A673 (cell line): ENCODE data around the gene GABRR1. TPM values are rescaled to one million over a fixed set of nuclear protein-coding genes. Genes with fewer than 3 reads are reported as not detected.

Experiments
- BruUV-seq: library from RNA; stranded (reverse); fragments of 400-500 nt; replicated peaks from 2 replicates; lab custom pipeline; 2021; lab: Mats Ljungman, UMichigan
- CTCF ChIA-PET: fragments of 300-600 bp; sonication (Branson Sonifier 250); formaldehyde crosslinking; loops from one replicate; lab custom pipeline; 2022; ENCODE audit warnings: antibody characterized with exemption; lab: Charles Lee
- POLR2A ChIA-PET: fragments of 300-600 bp; sonication (Branson Sonifier 250); formaldehyde crosslinking; loops from one replicate; lab custom pipeline; 2022; ENCODE audit warnings: antibody characterized with exemption; ENCODE audit not compliant: low non-redundant PET; lab: Charles Lee
- DNase-seq: peaks from one replicate; pipeline ENCODE4 v3.0.0-alpha.2; 2015; ENCODE audit warnings: low spot score
- H3K27ac ChIP-seq: fragments of 200-600 bp; sonication (generic); 2 replicates; pipeline ENCODE4 v1.5.1; 2016; ENCODE audit warnings: mixed run types, low read depth, mild to moderate bottlenecking, mixed read lengths, antibody characterized with exemption, low read length; ENCODE audit not compliant: poor library complexity, severe bottlenecking
- H3K27me3 ChIP-seq: fragments of 200-600 bp; sonication (generic); replicated peaks from 2 replicates; pipeline ENCODE4 v1.6.1; 2017; ENCODE audit warnings: mixed run types, low read depth, mild to moderate bottlenecking, mixed read lengths, antibody characterized with exemption, low read length; ENCODE audit not compliant: insufficient read depth, poor library complexity
- H3K36me3 ChIP-seq: fragments of 200-600 bp; sonication (generic); 2 replicates; pipeline ENCODE4 v1.6.1; 2016; ENCODE audit warnings: mixed run types, mild to moderate bottlenecking, mixed read lengths, antibody characterized with exemption, low read length; ENCODE audit not compliant: insufficient read depth, poor library complexity, severe bottlenecking
- H3K4me1 ChIP-seq: fragments of 200-600 bp; sonication (generic); 2 replicates; pipeline ENCODE4 v1.6.1; 2017; ENCODE audit warnings: mixed run types, mild to moderate bottlenecking, mixed read lengths, antibody characterized with exemption, low read length; ENCODE audit not compliant: insufficient read depth, poor library complexity, severe bottlenecking
- H3K4me3 ChIP-seq: fragments of 200-600 bp; sonication (generic); 2 replicates; pipeline ENCODE4 v1.5.1; 2016; ENCODE audit warnings: low read depth, mixed run types, mild to moderate bottlenecking, mixed read lengths, low read length; ENCODE audit not compliant: poor library complexity, severe bottlenecking
- H3K9me3 ChIP-seq: fragments of 200-600 bp; sonication (generic); 2 replicates; pipeline ENCODE4 v1.6.1; 2016; ENCODE audit warnings: mixed run types, low read depth, mild to moderate bottlenecking, mixed read lengths, antibody characterized with exemption, low read length; ENCODE audit not compliant: poor library complexity, severe bottlenecking
- CTCF ChIP-seq: fragments of 300-800, 200-600 bp; sonication (generic); conservative IDR thresholded peaks from 2 replicates; pipeline ENCODE4 v1.5.1; 2017; ENCODE audit warnings: low read depth, mild to moderate bottlenecking, antibody characterized with exemption, low read length, moderate library complexity, mixed read lengths
- EZH2 ChIP-seq: fragments of 200-600 bp; sonication (generic); IDR thresholded peaks from 2 replicates; pipeline ENCODE4 v1.6.1; 2017; ENCODE audit warnings: borderline replicate concordance, low read depth, mild to moderate bottlenecking, mixed read lengths, antibody characterized with exemption, low read length; ENCODE audit not compliant: poor library complexity, severe bottlenecking
- intact Hi-C: fragments of 100-400 bp; cut with micrococcal nuclease; formaldehyde crosslinking; loops from one replicate; pipeline ENCODE4 v1.10.0; 2022; ENCODE audit not compliant: unreplicated experiment
- total RNA-seq: library from RNA; stranded (reverse); gene quantifications from 2 replicates; pipeline ENCODE4 v1.2.3, GENCODE V29; 2021

GABRR1 gene
- total RNA-seq, 1 experiment from 2014 or later = 0.67 TPM

GRCh38 chr6:89204096-89204495 is 13.1 kb downstream of the GABRR1 start:
- no peak for TF ChIP-seq EZH2
- H3K4me3 ChIP-seq = no peak overlapping the region
- ChIA-PET CTCF (no interaction called here), POLR2A (no interaction called here)
- H3K9me3 ChIP-seq = no peaks in the 10 kb centered on the region
- H3K4me1 ChIP-seq = no peaks in the 10 kb centered on the region
- DNase-seq = no peak
- H3K27me3 ChIP-seq = no peaks in the 10 kb centered on the region
- no TSS peak for BruUV-seq
- intact Hi-C loops = no loop called here
- H3K27ac ChIP-seq = no peak overlapping the region
- H3K36me3 ChIP-seq = no peaks in the 10 kb centered on the region

- Histone ChIP-seq H3K27ac (no peak overlapping the region), H3K4me3 (no peak overlapping the region), H3K27me3 (no peaks in the 10 kb centered on the region), H3K9me3 (no peaks in the 10 kb centered on the region), H3K4me1 (no peaks in the 10 kb centered on the region), H3K36me3 (no peaks in the 10 kb centered on the region)
- no peak for TF ChIP-seq CTCF
- TF ChIP-seq EZH2 = no peak
- DNase-seq = no peak
- ChIA-PET CTCF (no interaction called here), POLR2A (interaction anchor here (0.7 kb wide), 1 partner anchor 42 kb away, joined by 8 read pairs; no protein-coding TSS in a partner anchor)
- intact Hi-C loops = no loop called here
- no TSS peak for BruUV-seq
Observed at GRCh38 chr6:89200706-89201215, 16.4 kb downstream of the GABRR1 start.

- TF ChIP-seq CTCF = no peak
- TF ChIP-seq EZH2 = no peak
- Histone ChIP-seq H3K4me1 (no peaks in the 10 kb centered on the region), H3K36me3 (no peaks in the 10 kb centered on the region), H3K27ac (no peak overlapping the region), H3K4me3 (no peak overlapping the region), H3K9me3 (peaks cover 4% of the 10 kb centered on the region), H3K27me3 (no peaks in the 10 kb centered on the region)
- no peak for DNase-seq
- POLR2A ChIA-PET = no interaction called here
- no TSS peak for BruUV-seq
- intact Hi-C loops = no loop called here
- CTCF ChIA-PET = no interaction called here
Observed at GRCh38 chr6:89199579-89199978, 17.6 kb downstream of the GABRR1 start.

- ChIA-PET CTCF (no interaction called here), POLR2A (no interaction called here)
- Histone ChIP-seq H3K36me3 (no peaks in the 10 kb centered on the region), H3K4me3 (no peak overlapping the region), H3K4me1 (no peaks in the 10 kb centered on the region), H3K9me3 (peaks cover 8% of the 10 kb centered on the region), H3K27ac (no peak overlapping the region), H3K27me3 (no peaks in the 10 kb centered on the region)
- BruUV-seq = no TSS peak
- TF ChIP-seq EZH2 (no peak), CTCF (no peak)
- peak; percentile 50 for DNase-seq
- intact Hi-C loops = no loop called here
Observed at GRCh38 chr6:89198235-89198634, 18.9 kb downstream of the GABRR1 start.
